ENCODE measurements around the gene SYT14.

- no peak for TF ChIP-seq TP53 (CRISPR knock-in tag; IDR thresholded peaks at IDR 0.05)
- TF ChIP-seq HMGA2 (CRISPR knock-in tag; IDR thresholded peaks at IDR 0.05): no peak
- no peak for TF ChIP-seq ATF2 (CRISPR knock-in tag; IDR thresholded peaks at IDR 0.05; ENCODE audit: borderline replicate concordance, low read depth)
- TF ChIP-seq CTCF (IDR thresholded peaks at IDR 0.05): no peak
- TF ChIP-seq FOXK1 (CRISPR knock-in tag; IDR thresholded peaks at IDR 0.05): no peak
- no peak for TF ChIP-seq ATF3 (CRISPR knock-in tag; conservative IDR thresholded peaks at IDR 0.05)
- no peak for TF ChIP-seq ZNF138 (CRISPR knock-in tag; conservative IDR thresholded peaks at IDR 0.05)
- TF ChIP-seq ZNF512 (CRISPR knock-in tag; IDR thresholded peaks at IDR 0.05; ENCODE audit: borderline replicate concordance): no peak
- no peak for TF ChIP-seq HMGXB4 (CRISPR knock-in tag; IDR thresholded peaks at IDR 0.05)
- TF ChIP-seq CREB1 (CRISPR knock-in tag; IDR thresholded peaks at IDR 0.05): no peak
- no peak for TF ChIP-seq FOXP1 (CRISPR knock-in tag; IDR thresholded peaks at IDR 0.05; ENCODE audit: borderline replicate concordance)
- TF ChIP-seq NR3C1 (CRISPR knock-in tag; conservative IDR thresholded peaks at IDR 0.05; ENCODE audit: low read depth): no peak
- TF ChIP-seq ZSCAN18 (CRISPR knock-in tag; IDR thresholded peaks at IDR 0.05): no peak
- no peak for TF ChIP-seq CBFB (CRISPR knock-in tag; IDR thresholded peaks at IDR 0.05; ENCODE audit: low read depth)
Observed at GRCh38 chr1:210129092-210129491, 191.1 kb downstream of the SYT14 start.

Data from WTC11 (cell line).